GM18907 (cell line): Measurements from ENCODE around the gene RPTN.
"Not testable (repeated sequence)": the region's sequence is repeated elsewhere in the genome, so short reads cannot be mapped to it uniquely, and the experiment has no call there.

ENCODE experiments used
- ATAC-seq: cut with Tn5 transposase; IDR thresholded peaks from one replicate; pipeline ENCODE4 v1.9.1; 2021; ENCODE audit warnings: mild to moderate bottlenecking, moderate library complexity; ENCODE audit not compliant: unreplicated experiment

The RPTN gene

GRCh38 chr1:152166966-152167365 lies 7.9 kb upstream of the RPTN start:
- ATAC-seq, result no peak

GRCh38 chr1:152165286-152166077 lies 6.5 kb upstream of the RPTN start:
- no peak for ATAC-seq

GRCh38 chr1:152164517-152165136 lies 5.6 kb upstream of the RPTN start:
- ATAC-seq, result no peak

GRCh38 chr1:152162792-152163463 lies 3.9 kb upstream of the RPTN start:
- no peak for ATAC-seq

GRCh38 chr1:152160576-152160975 lies 1.5 kb upstream of the RPTN start:
- no peak for ATAC-seq

- ATAC-seq, result no peak
These were observed 5.0 kb downstream of the RPTN start for GRCh38 chr1:152153996-152154395.

GRCh38 chr1:152151646-152152045 lies 7.4 kb downstream of the RPTN start:
- no peak for ATAC-seq

GRCh38 chr1:152148981-152149380 lies 10.0 kb downstream of the RPTN start:
- no peak for ATAC-seq

GRCh38 chr1:152148051-152148450 lies 11.0 kb downstream of the RPTN start:
- no peak for ATAC-seq

- ATAC-seq, result no peak
These were observed 13.3 kb downstream of the RPTN start for GRCh38 chr1:152145769-152146168.

GRCh38 chr1:152144674-152145183 lies 14.3 kb downstream of the RPTN start:
- ATAC-seq, result not testable (repeated sequence)

GRCh38 chr1:152143150-152143887 lies 15.7 kb downstream of the RPTN start:
- ATAC-seq, result no peak

- no peak for ATAC-seq
These were observed 16.9 kb downstream of the RPTN start for GRCh38 chr1:152141971-152142584.

- no peak for ATAC-seq
These were observed 21.8 kb downstream of the RPTN start for GRCh38 chr1:152137215-152137614.

GRCh38 chr1:152130186-152130585 lies 28.8 kb downstream of the RPTN start:
- ATAC-seq, result no peak

GRCh38 chr1:152127673-152128072 lies 31.4 kb downstream of the RPTN start:
- no peak for ATAC-seq

- no peak for ATAC-seq
These were observed 33.1 kb downstream of the RPTN start for GRCh38 chr1:152125834-152126443.

- ATAC-seq, result no peak
These were observed 40.1 kb downstream of the RPTN start for GRCh38 chr1:152118915-152119314.

- ATAC-seq, result no peak
These were observed 43.7 kb downstream of the RPTN start, which contains the start of gene TCHH for GRCh38 chr1:152115344-152115743. TSS of gene TCHH (minus strand) at chr1:152115444. CDS start at chr1:152114080, 1,364 bp downstream.

GRCh38 chr1:152112885-152113432 lies 46.1 kb downstream of the RPTN start:
- ATAC-seq, result no peak
